HCT116 (cell line): Measurements from ENCODE around the gene FMO2. TPM values are rescaled to one million over a fixed set of nuclear protein-coding genes. Genes with fewer than 3 reads are reported as not detected.

Experiments used
- ATAC-seq: fragments of 200-7000 bp; cut with Tn5 transposase; 2 replicates; pipeline ENCODE4 v1.9.1; 2020; ENCODE audit warnings: mild to moderate bottlenecking, moderate library complexity
- BruUV-seq: library from RNA; stranded (reverse); fragments of 400-500 nt; replicated peaks from 2 replicates; lab custom pipeline; 2021; lab: Mats Ljungman, UMichigan
- CTCF ChIA-PET: fragments of 300-600 bp; sonication (Branson Sonifier 250); formaldehyde crosslinking; loops from one replicate; lab custom pipeline; 2021; ENCODE audit warnings: antibody characterized with exemption; lab: Charles Lee
- POLR2A ChIA-PET: fragments of 300-600, 350-600 bp; sonication (Branson Sonifier 250); formaldehyde crosslinking; loops from one replicate; lab custom pipeline; 2021; ENCODE audit warnings: antibody characterized with exemption; lab: Charles Lee
- RAD21 ChIA-PET, 2 experiments: fragments of 300-600 bp; sonication (Branson Sonifier 250); formaldehyde crosslinking; loops; one replicate each; lab custom pipeline; 2023; ENCODE audit warnings: low total read pairs in 2 of 2; ENCODE audit not compliant: uncharacterized antibody in 2 of 2, unreplicated experiment in 2 of 2, low non-redundant PET in 1 of 2; lab: Charles Lee
- DNase-seq: peaks from one replicate; pipeline ENCODE4 v3.0.0-alpha.2; 2010; ENCODE audit warnings: low read depth, low spot score
- H2AFZ ChIP-seq: fragments of 200-600 bp; shearing (Covaris generic), sonication (generic); 2 replicates; pipeline ENCODE4 v1.6.1; 2017; ENCODE audit warnings: low read depth, mixed run types, mixed read lengths, antibody characterized with exemption, low read length; ENCODE audit not compliant: poor library complexity, severe bottlenecking
- H3K27ac ChIP-seq: 2 replicates; pipeline ENCODE4 v1.5.1; 2012; ENCODE audit warnings: low read depth, low read length
- H3K27me3 ChIP-seq: fragments of 200-600 bp; sonication (generic); 2 replicates; pipeline ENCODE4 v1.6.1; 2016; ENCODE audit warnings: mixed run types, low read length, mixed read lengths; ENCODE audit not compliant: insufficient read depth
- H3K36me3 ChIP-seq, 2 experiments: fragments of 200-500 bp in 1 of 2; fragments of 200-600 bp in 1 of 2; sonication (Bioruptor generic) in 1 of 2; sonication (generic) in 1 of 2; 2 replicates each; pipeline versions ENCODE4 v1.5.1 to v1.6.1; 2014 to 2016; ENCODE audit warnings: low read length in 2 of 2, inconsistent platforms in 1 of 2, mixed read lengths in 1 of 2, mixed run types in 1 of 2; ENCODE audit not compliant: insufficient read depth in 2 of 2, control insufficient read depth in 1 of 2
- H3K4me1 ChIP-seq, 2 experiments: fragments of 200-600 bp in 1 of 2; sonication (generic) in 1 of 2; 2 replicates each; pipeline versions ENCODE4 v1.5.1 to v1.6.1; 2012 to 2017; ENCODE audit warnings: low read length in 2 of 2, inconsistent platforms in 1 of 2, mild to moderate bottlenecking in 1 of 2, mixed read lengths in 1 of 2, mixed run types in 1 of 2, moderate library complexity in 1 of 2; ENCODE audit not compliant: insufficient read depth in 2 of 2, control insufficient read depth in 1 of 2
- H3K4me2 ChIP-seq: fragments of 200-600 bp; sonication (generic); 2 replicates; pipeline ENCODE4 v1.6.1; 2017; ENCODE audit warnings: mixed run types, low read length, mixed read lengths
- H3K4me3 ChIP-seq, 2 experiments: fragments of 200-600 bp in 1 of 2; sonication (generic) in 1 of 2; replicated peaks in 1 of 2; 2 replicates each; pipeline ENCODE4 v1.5.1; 2011 to 2016; ENCODE audit warnings: low read length in 2 of 2, control low read depth in 1 of 2, low read depth in 1 of 2, mild to moderate bottlenecking in 1 of 2, mixed read lengths in 1 of 2, mixed run types in 1 of 2
- H3K79me2 ChIP-seq: fragments of 200-600 bp; sonication (generic); 2 replicates; pipeline ENCODE4 v1.6.1; 2017; ENCODE audit warnings: mild to moderate bottlenecking, mixed run types, low read length, moderate library complexity, mixed read lengths; ENCODE audit not compliant: insufficient read depth
- H3K9ac ChIP-seq: fragments of 200-600 bp; sonication (generic); 2 replicates; pipeline ENCODE4 v1.6.1; 2016; ENCODE audit warnings: low read length, mixed read lengths
- H3K9me2 ChIP-seq: fragments of 200-600 bp; sonication (generic), shearing (Covaris generic); 2 replicates; pipeline ENCODE4 v1.6.1; 2017; ENCODE audit warnings: mixed run types, mild to moderate bottlenecking, moderate library complexity; ENCODE audit not compliant: insufficient read depth
- H3K9me3 ChIP-seq, 2 experiments: fragments of 200-500 bp in 1 of 2; fragments of 200-600 bp in 1 of 2; sonication (Bioruptor generic) in 1 of 2; sonication (generic) in 1 of 2; 2 replicates each; pipeline ENCODE4 v1.6.1; 2014 to 2017; ENCODE audit warnings: low read length in 2 of 2, mixed read lengths in 2 of 2, inconsistent platforms in 1 of 2, low read depth in 1 of 2, mild to moderate bottlenecking in 1 of 2, mixed run types in 1 of 2, moderate library complexity in 1 of 2; ENCODE audit not compliant: control insufficient read depth in 1 of 2, insufficient read depth in 1 of 2
- H4K20me1 ChIP-seq: fragments of 200-600 bp; sonication (generic), shearing (Covaris generic); 2 replicates; pipeline ENCODE4 v1.6.1; 2017; ENCODE audit warnings: mixed run types, mild to moderate bottlenecking, moderate library complexity; ENCODE audit not compliant: insufficient read depth
- ATF3 ChIP-seq: IDR thresholded peaks from 2 replicates; pipeline ENCODE4 v1.6.1; 2012
- CEBPB ChIP-seq: IDR thresholded peaks from 2 replicates; pipeline ENCODE4 v1.6.1; 2012; ENCODE audit warnings: low read depth
- EGR1 ChIP-seq: IDR thresholded peaks from 2 replicates; pipeline ENCODE4 v1.6.1; 2012; ENCODE audit warnings: low read depth
- ELF1 ChIP-seq: IDR thresholded peaks from 2 replicates; pipeline ENCODE4 v1.6.1; 2012; ENCODE audit warnings: low read depth, borderline replicate concordance
- EZH2 ChIP-seq: fragments of 200-600 bp; sonication (generic); IDR thresholded peaks from 2 replicates; pipeline ENCODE4 v1.6.1; 2017; ENCODE audit warnings: antibody characterized with exemption, mixed run types
- FOSL1 ChIP-seq: IDR thresholded peaks from 2 replicates; pipeline ENCODE4 v1.6.1; 2012; ENCODE audit warnings: low read depth
- JUND ChIP-seq: IDR thresholded peaks from 2 replicates; pipeline ENCODE4 v1.6.1; 2012
- POLR2A ChIP-seq: IDR thresholded peaks from 2 replicates; pipeline ENCODE4 v1.7.0; 2011; ENCODE audit warnings: borderline replicate concordance; ENCODE audit not compliant: insufficient read depth, insufficient read length; ENCODE audit errors: extremely low read depth
- POLR2AphosphoS5 ChIP-seq: IDR thresholded peaks from 2 replicates; pipeline ENCODE4 v1.6.1; 2011; ENCODE audit warnings: mild to moderate bottlenecking, low read depth, low read length, moderate library complexity
- RAD21 ChIP-seq: IDR thresholded peaks from 2 replicates; pipeline ENCODE4 v1.6.1; 2012; ENCODE audit warnings: low read depth, mild to moderate bottlenecking
- SIN3A ChIP-seq: IDR thresholded peaks from 2 replicates; pipeline ENCODE4 v1.6.1; 2012; ENCODE audit warnings: low read depth
- SP1 ChIP-seq: IDR thresholded peaks from 2 replicates; pipeline ENCODE4 v1.6.1; 2012; ENCODE audit warnings: low read depth
- SRF ChIP-seq: IDR thresholded peaks from 2 replicates; pipeline ENCODE4 v1.6.1; 2012; ENCODE audit warnings: low read depth
- TCF7L2 ChIP-seq: IDR thresholded peaks from 2 replicates; pipeline ENCODE4 v1.7.0; 2011; ENCODE audit warnings: borderline replicate concordance, inconsistent platforms; ENCODE audit not compliant: insufficient read depth, insufficient read length; ENCODE audit errors: extremely low read depth
- YY1 ChIP-seq: IDR thresholded peaks from 2 replicates; pipeline ENCODE4 v1.6.1; 2011; ENCODE audit warnings: low read length, low read depth, moderate library complexity, mild to moderate bottlenecking; ENCODE audit not compliant: insufficient replicate concordance; ENCODE audit errors: extremely low read depth
- ZBTB33 ChIP-seq: IDR thresholded peaks from 2 replicates; pipeline ENCODE4 v1.6.1; 2011; ENCODE audit warnings: mild to moderate bottlenecking, low read length, moderate library complexity; ENCODE audit not compliant: insufficient replicate concordance; ENCODE audit errors: extremely low read depth
- ZNF274 ChIP-seq: fragments of 200-500 bp; sonication (Bioruptor generic); IDR thresholded peaks from 2 replicates; pipeline ENCODE4 v1.6.1; 2014; ENCODE audit warnings: mild to moderate bottlenecking, low read depth, low read length, inconsistent platforms
- intact Hi-C: fragments of 100-400 bp; cut with micrococcal nuclease; formaldehyde crosslinking; loops from 2 replicates; pipeline ENCODE4 v1.10.0; 2022
- total RNA-seq: library from RNA; stranded (reverse); gene quantifications from one replicate; pipeline ENCODE4 v1.2.1, GENCODE V29; 2021; ENCODE audit not compliant: unreplicated experiment
- TF ChIP-seq, protein P1 (sequence below): IDR thresholded peaks from 2 replicates; pipeline ENCODE4 v1.6.1; 2012
- TF ChIP-seq, protein P2 (sequence below), 3 experiments: fragments of 200-600 bp in 1 of 3; sonication (generic) in 1 of 3; IDR thresholded peaks in 2 of 3; conservative IDR thresholded peaks in 1 of 3; 2 replicates each; pipeline ENCODE4 v1.5.1; 2012 to 2017; ENCODE audit warnings: low read depth in 2 of 3, low read length in 2 of 3, antibody characterized with exemption in 1 of 3, borderline replicate concordance in 1 of 3, control low read depth in 1 of 3, mild to moderate bottlenecking in 1 of 3, mixed read lengths in 1 of 3, mixed run types in 1 of 3, moderate library complexity in 1 of 3; ENCODE audit not compliant: insufficient read depth in 1 of 3

The FMO2 gene
- total RNA-seq, 1 experiment from 2014 or later, result 0.30 TPM

DNA sequence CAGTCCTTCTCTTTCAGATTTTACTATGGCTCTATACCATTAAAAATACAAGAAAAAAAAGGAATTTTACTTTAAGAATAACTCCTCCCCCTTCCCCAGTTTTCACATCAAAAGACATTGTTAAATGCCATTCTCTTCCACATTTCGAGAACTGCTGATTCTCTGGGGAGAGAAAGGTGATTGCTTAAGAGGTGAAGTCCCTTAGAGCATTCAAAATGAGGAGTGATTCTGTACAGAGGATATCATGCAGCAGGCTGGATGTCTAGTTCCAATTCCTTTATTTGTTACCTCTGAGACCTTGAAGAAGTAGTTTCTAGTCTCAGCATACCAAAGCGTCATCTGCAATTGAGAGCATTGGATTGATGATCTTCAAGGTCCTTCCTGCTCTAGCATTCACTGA is 47.5 kb upstream of the FMO2 start:
- Histone ChIP-seq H3K9ac (no peak overlapping the region), H3K9me3 (no peaks in the 10 kb centered on the region), H3K4me1 (no peaks in the 10 kb centered on the region), H4K20me1 (no peaks in the 10 kb centered on the region), H3K4me3 (no peak overlapping the region), H3K79me2 (no peaks in the 10 kb centered on the region), H3K4me2 (no peak overlapping the region), H3K9me2 (no peaks in the 10 kb centered on the region), H3K36me3 (no peaks in the 10 kb centered on the region), H3K27me3 (0 out of 2 replicates have a peak, but pooled peaks cover 8% of the 10 kb centered on the region), H3K27ac (no peak overlapping the region), H2AFZ (no peak overlapping the region)
- DNase-seq, result no peak
- ChIA-PET CTCF (no interaction called here), POLR2A (no interaction called here), RAD21 (no interaction called here)
- no peak for ATAC-seq
- no TSS peak for BruUV-seq
- TF ChIP-seq, protein P1, sequence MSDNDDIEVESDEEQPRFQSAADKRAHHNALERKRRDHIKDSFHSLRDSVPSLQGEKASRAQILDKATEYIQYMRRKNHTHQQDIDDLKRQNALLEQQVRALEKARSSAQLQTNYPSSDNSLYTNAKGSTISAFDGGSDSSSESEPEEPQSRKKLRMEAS, result no peak
- no peak for TF ChIP-seq TCF7L2
- TF ChIP-seq JUND, result no peak
- no peak for TF ChIP-seq SP1
- no peak for TF ChIP-seq FOSL1
- no peak for TF ChIP-seq EZH2
- TF ChIP-seq ZBTB33, result no peak
- TF ChIP-seq POLR2A, result no peak
- TF ChIP-seq CEBPB, result no peak
- no peak for TF ChIP-seq SIN3A
- no peak for TF ChIP-seq ELF1
- TF ChIP-seq, protein P2, sequence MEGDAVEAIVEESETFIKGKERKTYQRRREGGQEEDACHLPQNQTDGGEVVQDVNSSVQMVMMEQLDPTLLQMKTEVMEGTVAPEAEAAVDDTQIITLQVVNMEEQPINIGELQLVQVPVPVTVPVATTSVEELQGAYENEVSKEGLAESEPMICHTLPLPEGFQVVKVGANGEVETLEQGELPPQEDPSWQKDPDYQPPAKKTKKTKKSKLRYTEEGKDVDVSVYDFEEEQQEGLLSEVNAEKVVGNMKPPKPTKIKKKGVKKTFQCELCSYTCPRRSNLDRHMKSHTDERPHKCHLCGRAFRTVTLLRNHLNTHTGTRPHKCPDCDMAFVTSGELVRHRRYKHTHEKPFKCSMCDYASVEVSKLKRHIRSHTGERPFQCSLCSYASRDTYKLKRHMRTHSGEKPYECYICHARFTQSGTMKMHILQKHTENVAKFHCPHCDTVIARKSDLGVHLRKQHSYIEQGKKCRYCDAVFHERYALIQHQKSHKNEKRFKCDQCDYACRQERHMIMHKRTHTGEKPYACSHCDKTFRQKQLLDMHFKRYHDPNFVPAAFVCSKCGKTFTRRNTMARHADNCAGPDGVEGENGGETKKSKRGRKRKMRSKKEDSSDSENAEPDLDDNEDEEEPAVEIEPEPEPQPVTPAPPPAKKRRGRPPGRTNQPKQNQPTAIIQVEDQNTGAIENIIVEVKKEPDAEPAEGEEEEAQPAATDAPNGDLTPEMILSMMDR (IDR thresholded peaks at IDR 0.05 in 2 of 3, conservative IDR thresholded peaks at IDR 0.05 in 1 of 3; ENCODE audit: borderline replicate concordance in 1 of 3, insufficient read depth in 1 of 3, low read depth in 2 of 3, low read length in 2 of 3), result no peak
- no peak for TF ChIP-seq ATF3
- TF ChIP-seq EGR1, result no peak
- TF ChIP-seq POLR2AphosphoS5, result no peak
- TF ChIP-seq RAD21, result no peak
- TF ChIP-seq ZNF274, result no peak
- no peak for TF ChIP-seq YY1
- TF ChIP-seq SRF, result no peak
- intact Hi-C loops, result no loop called here
